C1 segment of cervical spinal cord (tissue), 14 donors: ENCODE results near the gene RFTN2.
"Not testable (repeated sequence)": the region's sequence is repeated elsewhere in the genome, so short reads cannot be mapped to it uniquely, and the experiment has no call there.

Source experiments
- DNase-seq, 14 donors: peaks; one replicate each; lab custom pipeline; 2025; lab: John Stamatoyannopoulos, UW

Gene RFTN2

DNA sequence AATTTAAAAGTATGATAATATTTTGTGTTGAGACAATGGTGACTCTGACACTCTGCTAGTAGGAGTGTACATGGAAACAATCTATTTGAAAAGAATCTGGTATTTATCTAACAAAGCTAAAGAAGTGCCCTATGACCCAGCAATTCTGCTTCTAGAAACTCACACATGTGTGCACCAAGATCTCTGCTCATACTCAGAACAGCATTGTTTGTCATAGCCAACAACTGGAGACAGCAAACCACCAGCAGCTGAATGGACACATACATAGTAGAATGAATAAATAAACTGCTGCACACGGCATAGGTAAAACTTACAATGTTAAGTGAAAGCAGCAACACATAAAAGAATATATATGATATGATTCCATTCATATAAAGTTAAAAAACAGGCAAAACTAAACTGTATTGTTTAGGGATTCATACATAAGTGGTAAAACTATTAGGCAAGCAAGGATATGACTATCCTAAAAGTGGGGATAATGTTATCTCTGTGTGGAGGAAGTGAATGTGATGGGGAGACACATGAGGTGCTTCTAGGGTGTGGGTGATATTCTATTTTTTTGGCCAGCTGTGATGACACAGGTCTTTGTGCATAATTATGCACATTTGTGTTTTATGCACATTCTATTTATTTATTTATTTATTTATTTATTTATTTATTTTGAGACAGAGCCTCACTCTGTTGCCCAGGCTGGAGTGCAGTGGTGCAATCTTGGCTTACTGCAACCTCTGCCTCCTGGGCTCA is 71.1 kb downstream of the RFTN2 start:
- no peak for DNase-seq

DNA sequence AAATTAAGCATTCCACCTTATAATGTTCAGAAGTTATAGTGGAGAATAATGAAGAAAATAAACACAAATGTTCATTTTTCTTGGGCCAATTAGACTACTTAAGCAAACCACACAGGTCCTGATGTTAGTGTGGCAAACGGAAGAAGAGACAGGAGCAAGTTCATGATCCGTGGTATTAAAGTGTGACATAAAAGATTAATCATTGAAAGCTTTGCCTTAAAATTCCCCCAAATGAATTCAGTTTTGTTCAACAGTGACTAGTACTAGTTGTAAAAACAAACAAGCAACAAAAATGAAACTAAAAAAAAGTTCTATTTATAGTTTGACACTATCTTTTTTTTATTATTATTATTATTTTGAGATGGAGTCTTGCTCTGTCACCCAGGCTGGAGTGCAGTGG is 73.7 kb downstream of the RFTN2 start:
- no peak for DNase-seq

DNA sequence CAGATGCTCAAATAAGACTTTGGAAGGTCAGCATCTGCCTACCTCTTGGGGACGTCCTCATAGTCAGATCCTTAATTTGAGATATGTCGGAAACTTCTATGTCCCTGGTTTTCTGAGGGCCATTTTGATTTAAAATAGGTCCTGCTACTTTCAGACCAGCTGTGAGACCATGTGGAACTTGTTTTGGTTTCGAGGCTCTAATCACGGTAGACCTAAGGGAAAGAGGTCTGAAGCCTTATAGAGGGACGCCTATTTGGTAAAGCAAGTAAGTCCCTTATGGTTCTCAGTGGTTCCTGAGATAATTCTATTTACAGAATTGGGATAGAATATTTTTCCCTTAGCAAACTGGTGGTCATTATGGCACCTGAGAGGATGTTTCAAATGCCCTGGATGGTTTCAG is 75.1 kb downstream of the RFTN2 start:
- DNase-seq = no peak

DNA sequence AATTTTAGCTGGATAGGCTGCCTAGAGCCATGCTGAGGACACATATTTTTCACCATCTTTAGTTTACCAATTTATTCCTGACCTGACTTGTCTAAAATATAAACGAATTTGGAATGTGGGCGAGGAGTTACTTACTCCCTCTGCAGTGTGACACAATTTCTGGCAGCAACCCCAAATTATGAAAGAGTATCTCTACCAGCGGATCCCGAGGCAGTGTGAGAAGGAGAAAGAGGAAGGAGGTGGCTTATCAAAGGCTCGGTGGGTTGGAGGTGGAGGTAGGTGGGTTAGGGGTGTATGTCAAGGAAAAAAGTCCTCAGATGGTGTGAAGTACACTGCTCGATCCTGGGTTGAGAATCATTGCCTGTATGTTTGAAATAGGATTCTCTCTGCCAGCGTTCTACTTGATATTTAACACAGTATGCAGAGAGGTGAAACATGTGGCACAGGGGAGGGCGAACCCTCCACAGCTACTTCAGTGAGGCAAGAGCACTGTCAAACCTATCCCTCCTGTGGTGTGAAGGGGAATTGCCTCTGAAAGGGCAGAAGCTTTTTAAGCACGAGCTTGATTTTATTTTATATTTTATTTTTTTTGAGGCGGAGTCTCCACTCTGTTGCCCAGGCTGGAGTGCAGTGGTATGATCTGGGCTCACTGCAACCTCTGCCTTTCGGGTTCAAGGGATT is 76.0 kb downstream of the RFTN2 start:
- DNase-seq = no peak

DNA sequence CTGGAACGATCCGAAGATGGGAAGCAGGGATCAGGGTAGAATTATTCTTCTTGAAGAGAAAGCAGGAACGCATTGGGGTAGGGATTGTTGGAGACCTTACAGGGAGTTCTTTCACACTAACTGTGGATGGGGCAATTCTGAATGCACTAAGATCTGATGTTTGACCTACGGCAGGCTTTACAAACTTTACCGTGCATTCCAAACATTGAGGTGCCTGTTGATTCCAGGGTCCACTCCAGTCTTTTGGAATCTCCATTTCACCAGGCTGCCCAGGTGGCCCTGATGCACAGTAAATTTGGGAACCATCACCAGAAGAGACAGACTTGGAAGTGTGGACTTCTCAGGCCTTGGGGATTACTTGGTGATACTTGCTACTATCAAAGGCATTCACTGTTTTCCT is 76.9 kb downstream of the RFTN2 start:
- no peak for DNase-seq

DNA sequence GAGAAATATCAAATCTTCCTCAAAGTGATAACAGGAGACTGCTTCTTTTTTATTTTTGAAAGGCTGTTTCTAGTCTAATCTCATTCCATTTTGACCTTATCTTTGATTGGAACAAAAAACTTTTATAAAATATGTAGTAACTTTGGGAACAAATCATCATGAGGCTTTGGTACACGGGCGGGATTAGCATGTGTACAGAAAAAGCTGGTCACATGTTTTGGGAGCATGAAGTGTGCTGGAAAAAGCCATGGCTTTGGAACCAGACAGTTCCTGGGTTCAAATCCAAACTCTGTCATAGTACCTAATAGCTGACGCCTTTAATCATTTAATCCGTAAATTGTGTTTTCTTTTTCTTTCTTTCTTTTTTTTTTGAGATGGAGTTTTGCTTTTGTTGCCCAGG is 78.2 kb downstream of the RFTN2 start:
- DNase-seq = no peak

DNA sequence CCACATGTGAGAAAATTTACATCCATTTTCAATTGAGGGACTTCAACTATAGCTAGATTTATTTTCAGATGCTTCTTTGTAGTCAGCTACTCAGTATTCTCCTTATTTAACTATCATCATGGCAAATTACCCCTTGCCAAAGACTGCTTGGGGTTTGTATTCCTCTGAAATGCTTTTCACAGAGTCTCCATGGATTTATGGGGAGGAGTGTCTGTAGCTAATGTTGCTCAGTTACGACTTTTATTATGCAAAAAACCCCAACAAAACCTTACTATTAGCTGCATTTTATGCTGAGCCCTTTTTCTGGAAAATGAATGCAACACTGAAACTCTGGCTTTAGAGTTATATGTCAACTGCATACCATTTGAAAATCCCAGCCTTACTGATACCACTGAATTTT is 78.6 kb downstream of the RFTN2 start:
- DNase-seq = peak in 1 of 14 donors; percentile 16

DNA sequence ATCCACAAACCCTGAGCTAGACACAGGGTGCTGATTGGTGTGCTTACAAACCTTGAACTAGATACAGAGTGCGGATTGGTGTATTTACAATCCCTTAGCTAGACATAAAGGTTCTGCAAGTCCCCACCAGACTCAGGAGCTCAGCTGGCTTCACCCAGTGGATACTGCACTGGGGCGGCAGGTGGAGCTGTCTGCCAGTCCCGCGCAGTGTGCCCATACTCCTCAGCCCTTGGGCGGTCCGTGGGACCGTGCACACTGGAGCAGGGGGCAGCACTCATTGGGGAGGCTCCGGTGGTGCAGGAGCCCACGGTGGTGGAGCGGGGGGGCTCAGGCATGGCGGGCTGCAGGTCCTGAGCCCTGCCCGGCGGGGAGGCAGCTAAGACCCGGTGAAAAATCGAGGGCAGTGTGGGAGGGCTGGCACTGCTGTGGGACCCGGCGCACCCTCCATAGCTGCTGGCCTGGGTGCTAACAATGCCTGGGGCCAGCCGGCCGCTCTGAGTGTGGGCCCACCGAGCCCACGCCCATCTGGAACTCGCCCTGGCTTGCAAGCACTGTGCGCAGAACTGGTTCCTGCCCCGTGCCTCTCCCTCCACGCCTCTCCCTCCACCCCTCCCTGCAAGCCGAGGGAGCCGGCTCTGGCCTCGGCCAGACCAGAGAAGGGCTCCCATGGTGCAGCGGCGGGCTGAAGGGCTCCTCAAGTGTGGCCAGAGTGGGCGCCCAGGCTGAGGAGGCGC is 83.9 kb downstream of the RFTN2 start:
- no peak for DNase-seq

DNA sequence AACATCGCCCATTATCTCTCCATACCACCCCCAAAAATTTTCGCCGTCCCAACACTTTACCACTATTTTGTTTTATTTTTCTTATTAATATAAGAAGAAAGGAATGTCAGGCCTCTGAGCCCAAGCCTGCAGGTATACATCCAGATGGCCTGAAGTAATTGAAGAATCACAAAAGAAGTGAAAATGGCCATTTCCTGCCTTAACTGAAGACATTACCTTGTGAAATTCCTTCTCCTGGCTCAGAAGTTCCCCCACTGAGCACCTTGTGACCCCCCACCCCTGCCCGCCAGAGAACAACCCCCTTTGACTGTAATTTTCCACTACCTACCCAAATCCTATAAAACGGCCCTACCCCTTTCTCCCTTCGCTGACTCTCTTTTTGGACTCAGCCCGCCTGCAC is 88.1 kb downstream of the RFTN2 start:
- DNase-seq = not testable (repeated sequence)

DNA sequence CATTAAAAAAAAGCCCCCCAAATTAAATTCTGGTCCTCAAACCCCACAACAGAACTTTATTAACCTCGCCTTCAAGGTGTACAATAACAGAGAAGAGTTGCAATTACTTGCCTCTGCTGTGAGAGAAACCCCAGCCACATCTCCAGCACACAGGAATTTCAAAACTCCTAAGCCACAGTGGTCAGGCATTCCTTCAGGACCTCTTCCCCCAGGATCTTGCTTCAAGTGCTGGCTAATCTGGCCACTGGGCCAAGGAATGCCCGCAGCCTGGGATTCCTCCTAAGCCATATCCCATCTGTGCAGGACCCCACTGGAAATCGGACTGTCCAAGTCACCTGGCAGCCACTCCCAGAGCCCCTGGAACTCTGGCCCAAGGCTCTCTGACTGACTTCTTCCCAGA is 95.2 kb downstream of the RFTN2 start:
- not testable (repeated sequence) for DNase-seq

DNA sequence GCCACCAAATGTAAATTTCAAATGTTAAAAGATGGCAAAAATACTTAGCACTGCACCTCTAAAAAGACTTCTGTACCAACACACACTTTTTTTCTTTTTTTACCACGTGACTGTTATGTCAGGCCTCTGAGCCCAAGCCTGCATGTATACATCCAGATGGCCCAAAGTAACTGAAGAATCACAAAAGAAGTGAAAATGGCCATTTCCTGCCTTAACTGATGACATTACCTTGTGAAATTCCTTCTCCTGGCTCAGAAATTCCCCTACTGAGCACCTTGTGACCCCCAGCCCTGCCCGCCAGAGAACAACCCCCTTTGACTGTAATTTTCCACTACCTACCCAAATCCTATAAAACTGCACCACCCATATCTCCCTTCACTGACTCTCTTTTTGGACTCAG is 97.1 kb downstream of the RFTN2 start:
- DNase-seq = not testable (repeated sequence)

DNA sequence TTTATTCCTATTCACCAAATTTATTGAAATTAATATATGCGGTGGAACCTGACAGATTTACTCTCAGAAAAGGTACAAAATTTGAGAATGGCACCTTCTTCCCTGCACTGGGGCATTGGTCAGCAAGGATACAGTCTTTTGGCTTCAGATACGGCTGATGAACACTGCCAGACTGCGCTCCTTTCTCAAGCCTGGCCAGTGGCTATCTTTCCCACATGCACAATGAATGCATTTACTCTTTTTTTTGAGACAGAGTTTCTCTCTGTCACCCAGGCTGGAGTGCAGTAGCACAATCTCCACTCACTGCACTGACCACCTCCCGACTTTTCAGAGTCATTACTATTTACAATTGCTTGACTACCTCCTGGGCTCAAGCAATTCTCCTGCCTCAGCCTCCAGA is 97.9 kb downstream of the RFTN2 start:
- DNase-seq = peak in 3 of 14 donors; percentile 13 to 28 (median 15)

DNA sequence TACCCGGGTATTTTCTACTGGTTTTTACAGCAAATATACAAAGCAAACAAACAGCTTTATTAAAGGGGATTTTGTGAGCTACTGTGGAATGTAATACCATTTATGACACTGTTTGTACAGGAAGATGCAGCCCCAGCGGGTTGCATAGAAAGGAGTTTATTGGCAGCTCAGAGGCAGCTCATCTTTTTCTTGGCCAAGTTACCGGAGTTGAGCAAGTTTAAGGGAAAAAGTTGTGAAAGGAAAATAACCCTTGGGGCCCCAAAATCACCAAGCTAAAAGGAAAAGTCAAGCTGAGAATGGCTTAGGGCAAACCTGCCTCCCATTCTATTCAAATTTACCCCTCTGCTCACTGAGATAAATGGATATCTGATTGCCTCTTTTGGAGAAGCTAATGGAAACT is 98.8 kb downstream of the RFTN2 start:
- DNase-seq = no peak

DNA sequence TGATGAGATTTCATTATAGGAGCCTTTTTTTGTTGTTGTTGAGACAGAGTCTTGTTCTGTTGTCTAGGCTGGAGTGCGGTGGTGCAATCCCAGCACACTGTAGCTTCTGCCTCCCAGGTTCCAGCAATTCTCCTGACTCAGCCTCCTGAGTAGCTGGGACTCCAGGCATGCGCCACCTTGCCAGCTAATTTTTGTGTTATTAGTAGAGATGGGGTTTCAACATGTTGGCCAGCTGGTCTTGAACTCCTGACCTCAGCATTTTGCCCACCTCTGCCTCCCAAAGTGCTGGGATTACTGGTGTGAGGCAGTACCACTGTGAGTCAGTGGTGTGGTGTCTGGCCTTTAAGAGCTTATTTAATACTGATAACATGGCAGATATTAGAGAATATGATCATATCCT is 99.4 kb downstream of the RFTN2 start:
- DNase-seq = peak in 1 of 14 donors; percentile 18

DNA sequence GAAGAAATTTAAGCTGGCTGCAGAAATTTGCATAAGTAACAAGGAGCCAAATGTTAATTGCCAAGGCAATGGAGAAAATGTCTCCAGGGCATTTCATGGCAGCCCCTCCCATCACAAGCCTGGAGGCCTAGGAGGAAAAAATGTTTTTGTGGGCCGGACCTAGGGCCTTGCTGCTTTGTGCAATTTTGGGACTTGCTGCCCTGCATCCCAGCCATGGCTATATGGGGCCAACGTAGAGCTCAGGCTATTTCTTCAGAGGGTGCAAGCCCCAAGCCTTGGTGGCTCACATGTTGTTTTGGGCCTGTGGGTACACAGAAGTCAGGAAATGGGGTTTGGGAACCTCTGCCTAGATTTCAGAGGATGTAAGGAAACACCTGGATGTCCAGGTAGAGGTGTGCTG is 101.8 kb downstream of the RFTN2 start:
- DNase-seq = no peak

DNA sequence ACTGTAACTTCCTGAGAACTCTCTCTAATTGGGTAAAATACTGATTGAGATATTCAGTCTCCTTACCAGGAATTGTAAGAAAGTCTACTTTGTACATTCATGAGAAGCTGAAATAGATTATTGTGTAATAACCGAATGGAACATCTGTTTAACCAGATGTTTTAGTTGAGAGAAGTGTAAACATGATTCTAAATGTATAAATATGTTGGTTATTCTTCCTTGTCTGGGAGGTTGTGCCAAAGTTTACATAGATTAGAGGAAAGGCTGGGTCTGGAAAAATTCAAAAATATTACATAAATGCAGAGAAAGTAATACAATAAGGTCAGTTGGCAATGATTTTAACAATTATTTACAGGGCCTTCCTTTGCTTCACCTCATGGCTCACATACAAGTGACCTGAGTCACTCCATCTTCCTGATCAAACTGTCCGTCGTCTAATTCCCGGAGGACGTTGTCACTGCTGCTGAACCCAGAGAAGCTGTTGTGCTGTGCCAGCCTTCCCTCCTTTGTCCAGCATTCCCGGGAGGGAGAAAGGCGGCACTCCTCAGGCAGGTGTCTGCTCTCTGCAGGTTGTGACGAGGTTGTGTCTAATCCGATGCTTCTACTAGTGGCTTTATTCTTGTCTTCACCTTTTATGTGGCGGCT is 103.6 kb downstream of the RFTN2 start:
- peak in 1 of 14 donors; percentile 6 for DNase-seq

DNA sequence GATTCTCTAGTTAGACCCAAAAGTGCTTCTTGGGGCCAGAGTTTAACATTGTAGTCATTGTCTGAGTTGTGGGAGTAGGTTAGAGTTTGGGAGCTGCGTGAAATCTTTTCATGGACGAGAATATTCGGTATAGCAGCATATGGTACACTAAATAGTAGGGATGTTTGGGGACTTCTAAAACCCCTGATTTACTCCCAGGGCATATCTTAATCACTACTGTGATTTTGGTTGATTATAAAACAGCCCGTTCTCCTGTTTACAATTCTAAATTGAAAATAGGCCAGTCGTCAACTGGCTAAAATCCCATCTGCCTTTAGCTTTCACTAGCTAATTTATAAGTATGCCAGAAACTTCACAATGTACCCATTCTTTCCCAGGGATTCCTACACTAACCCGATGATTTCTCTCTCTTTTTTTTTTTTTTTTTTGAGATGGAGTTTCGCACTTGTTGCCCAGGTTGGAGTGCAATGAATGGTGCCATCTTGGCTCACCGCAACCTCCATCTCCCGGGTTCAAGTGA is 115.2 kb downstream of the RFTN2 start:
- DNase-seq = no peak

DNA sequence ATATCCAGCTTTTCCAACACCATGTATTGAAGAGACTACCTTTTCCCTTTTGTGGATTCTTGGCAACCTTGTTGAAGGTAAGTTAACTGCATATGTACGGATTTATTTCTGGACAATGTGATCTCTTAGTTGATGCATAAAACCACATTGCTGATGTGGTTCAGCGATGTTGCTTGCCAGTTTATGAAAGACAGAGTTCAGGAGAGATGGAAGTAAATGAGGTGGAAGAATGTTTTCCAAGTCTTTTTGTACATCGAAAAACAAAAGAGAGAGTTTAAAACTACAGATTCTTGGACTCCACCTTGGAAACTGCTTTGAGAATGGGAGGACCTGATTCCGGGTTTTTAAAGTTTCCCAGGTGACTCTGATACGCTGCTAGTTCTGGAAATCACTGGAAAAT is 115.7 kb downstream of the RFTN2 start:
- DNase-seq = no peak

DNA sequence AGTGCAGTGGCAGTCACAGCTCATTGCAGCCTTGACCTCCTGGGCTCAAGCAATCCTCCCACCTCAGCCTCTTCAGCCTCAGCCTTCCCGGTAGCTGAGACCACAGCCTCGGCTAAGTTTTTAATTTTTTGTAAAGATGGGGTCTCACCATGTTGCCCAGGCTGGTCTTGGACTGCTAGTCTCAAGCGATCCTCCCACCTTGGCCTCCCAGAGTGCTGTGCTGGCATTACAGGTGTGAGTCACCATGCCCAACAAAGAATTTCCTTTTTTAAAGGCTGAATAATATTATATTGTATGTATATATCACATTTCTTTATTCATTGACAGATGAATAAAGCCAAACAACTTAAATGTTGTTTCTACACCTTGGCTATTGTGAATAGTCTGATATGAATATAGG is 117.0 kb downstream of the RFTN2 start:
- no peak for DNase-seq

DNA sequence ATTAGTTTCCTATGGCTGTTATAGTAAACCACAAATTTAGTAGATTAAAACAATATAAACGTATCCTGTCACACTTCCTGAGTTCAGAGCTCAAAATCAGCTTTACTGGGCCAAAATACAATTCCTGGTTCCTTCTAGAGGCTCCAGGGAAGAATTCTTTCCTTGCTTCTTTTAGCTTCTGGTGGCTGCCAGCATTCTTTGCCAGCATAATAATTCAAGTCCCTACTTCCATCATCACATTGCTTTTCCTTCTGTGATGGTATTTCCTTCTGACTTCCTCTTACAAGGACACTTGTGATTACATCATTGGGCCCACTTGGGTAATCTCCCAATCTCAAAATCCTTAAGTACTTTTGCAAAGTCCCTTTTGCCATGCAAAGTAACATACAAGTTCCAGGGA is 118.9 kb downstream of the RFTN2 start:
- no peak for DNase-seq

DNA sequence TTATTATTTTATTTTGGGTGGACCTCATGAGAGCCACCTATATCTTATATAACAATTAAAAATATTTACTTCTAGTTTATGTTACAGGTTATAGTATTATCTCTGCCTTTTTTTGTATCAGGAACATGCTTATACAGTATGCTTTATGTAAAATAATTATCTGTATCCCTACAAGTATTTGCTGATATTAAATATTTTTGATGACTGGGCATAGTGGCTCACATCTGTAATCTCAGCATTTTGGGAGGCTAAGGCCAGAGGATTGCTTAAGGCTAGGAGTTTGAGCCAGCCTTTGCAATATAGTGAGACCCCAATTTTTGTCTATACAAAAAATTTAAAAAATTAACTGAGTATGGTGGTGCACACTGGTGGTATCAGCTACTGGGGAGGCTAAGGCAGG is 119.9 kb downstream of the RFTN2 start:
- no peak for DNase-seq

DNA sequence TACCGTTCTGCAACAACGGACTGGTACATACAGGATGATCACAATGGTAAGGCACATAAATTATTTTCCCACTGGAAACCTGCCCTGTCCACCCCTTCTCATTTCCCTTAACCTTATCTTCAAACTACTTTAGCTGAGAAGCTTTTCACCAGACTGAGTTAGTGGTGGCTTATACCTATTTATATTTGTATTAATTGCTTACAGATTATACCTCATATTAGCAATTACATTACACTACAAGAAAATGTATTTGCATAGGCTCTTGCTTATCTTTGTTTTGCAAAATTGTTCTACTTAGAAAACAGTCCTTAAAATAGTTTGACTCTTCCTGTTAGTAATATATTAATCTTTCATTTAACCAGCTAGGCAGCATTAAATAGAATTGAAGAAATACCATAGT is 124.1 kb downstream of the RFTN2 start:
- not testable (repeated sequence) for DNase-seq
